Nephron (organoid): ENCODE results near the gene CARD19.

Experiments
- H3K27ac Mint-ChIP-seq, 3 experiments: 2 replicates each; pipeline ENCODE4 v1.8.0; 2020; ENCODE audit warnings: mixed read lengths in 3 of 3, mild to moderate bottlenecking in 2 of 3, moderate library complexity in 1 of 3
- H3K27me3 Mint-ChIP-seq: 2 replicates; pipeline ENCODE4 v1.8.0; 2021; ENCODE audit warnings: low read depth, mild to moderate bottlenecking, moderate library complexity, mixed read lengths
- H3K36me3 Mint-ChIP-seq: 2 replicates; pipeline ENCODE4 v1.8.0; 2020; ENCODE audit warnings: low read depth, mixed read lengths
- H3K4me1 Mint-ChIP-seq: 2 replicates; pipeline ENCODE4 v1.8.0; 2020; ENCODE audit warnings: mixed read lengths
- H3K4me3 Mint-ChIP-seq, 3 experiments: 2 replicates each; pipeline ENCODE4 v1.8.0; 2020; ENCODE audit warnings: mild to moderate bottlenecking in 3 of 3, mixed read lengths in 3 of 3, moderate library complexity in 2 of 3
- H3K9me3 Mint-ChIP-seq: 2 replicates; pipeline ENCODE4 v1.8.0; 2020; ENCODE audit warnings: mixed read lengths
- CTCF ChIP-seq, 3 experiments: fragments of 200-600 bp; sonication (generic); IDR thresholded peaks; one replicate each; pipeline ENCODE4 v1.5.0; 2021; ENCODE audit warnings: antibody characterized with exemption in 3 of 3; ENCODE audit not compliant: unreplicated experiment in 3 of 3

CARD19 gene

GRCh38 chr9:93110311-93110855 is 14.4 kb downstream of the CARD19 start:
- H3K4me1 Mint-ChIP-seq: peaks cover 6% of the 10 kb centered on the region
- no peak overlapping the region for H3K27ac Mint-ChIP-seq
- no peaks in the 10 kb centered on the region for H3K27me3 Mint-ChIP-seq
- peaks cover 21% of the 10 kb centered on the region for H3K36me3 Mint-ChIP-seq
- H3K9me3 Mint-ChIP-seq: peaks cover 7% of the 10 kb centered on the region
- TF ChIP-seq CTCF (IDR thresholded peaks at IDR 0.05; ENCODE audit: unreplicated experiment in 3 of 3): no peak
- H3K4me3 Mint-ChIP-seq: no peak overlapping the region

- Mint-ChIP-seq H3K27me3 (no peaks in the 10 kb centered on the region), H3K36me3 (peaks cover 15% of the 10 kb centered on the region), H3K9me3 (peaks cover 1% of the 10 kb centered on the region), H3K4me3 (no peak overlapping the region), H3K27ac (no peak overlapping the region), H3K4me1 (peaks cover 6% of the 10 kb centered on the region)
- TF ChIP-seq CTCF (IDR thresholded peaks at IDR 0.05; ENCODE audit: unreplicated experiment in 3 of 3): no peak
Observed at GRCh38 chr9:93111001-93111370, 15.0 kb downstream of the CARD19 start.

GRCh38 chr9:93111371-93112115 is 15.5 kb downstream of the CARD19 start:
- peaks cover 6% of the 10 kb centered on the region for H3K4me1 Mint-ChIP-seq
- no peak for TF ChIP-seq CTCF (IDR thresholded peaks at IDR 0.05; ENCODE audit: unreplicated experiment in 3 of 3)
- no peak overlapping the region for H3K4me3 Mint-ChIP-seq
- H3K36me3 Mint-ChIP-seq: peaks cover 13% of the 10 kb centered on the region
- no peak overlapping the region for H3K27ac Mint-ChIP-seq
- H3K9me3 Mint-ChIP-seq: no peaks in the 10 kb centered on the region
- H3K27me3 Mint-ChIP-seq: no peaks in the 10 kb centered on the region

GRCh38 chr9:93112116-93112863 is 16.3 kb downstream of the CARD19 start:
- Mint-ChIP-seq H3K9me3 (no peaks in the 10 kb centered on the region), H3K27ac (no peak overlapping the region), H3K4me3 (no peak overlapping the region), H3K36me3 (peaks cover 8% of the 10 kb centered on the region), H3K27me3 (no peaks in the 10 kb centered on the region), H3K4me1 (peaks cover 6% of the 10 kb centered on the region)
- TF ChIP-seq CTCF (IDR thresholded peaks at IDR 0.05; ENCODE audit: unreplicated experiment in 3 of 3): no peak

GRCh38 chr9:93112864-93113389 is 16.9 kb downstream of the CARD19 start:
- Mint-ChIP-seq H3K36me3 (peaks cover 8% of the 10 kb centered on the region), H3K4me3 (no peak overlapping the region), H3K27me3 (no peaks in the 10 kb centered on the region), H3K27ac (no peak overlapping the region), H3K4me1 (peaks cover 6% of the 10 kb centered on the region), H3K9me3 (no peaks in the 10 kb centered on the region)
- TF ChIP-seq CTCF (IDR thresholded peaks at IDR 0.05; ENCODE audit: unreplicated experiment in 3 of 3): no peak
